Stimulated activated CD8-positive, alpha-beta memory T cell treated with anti-CD3 and anti-CD28 coated beads, Interleukin-15, amount 100 ng/mL, for 48 hours (primary cell): ENCODE measurements around the gene SAMD5.

Experiments
- DNase-seq, 2 donors: peaks; one replicate each; pipeline ENCODE4 v3.0.0-alpha.2; 2020; ENCODE audit warnings: low read depth in 2 of 2

The SAMD5 gene

DNA sequence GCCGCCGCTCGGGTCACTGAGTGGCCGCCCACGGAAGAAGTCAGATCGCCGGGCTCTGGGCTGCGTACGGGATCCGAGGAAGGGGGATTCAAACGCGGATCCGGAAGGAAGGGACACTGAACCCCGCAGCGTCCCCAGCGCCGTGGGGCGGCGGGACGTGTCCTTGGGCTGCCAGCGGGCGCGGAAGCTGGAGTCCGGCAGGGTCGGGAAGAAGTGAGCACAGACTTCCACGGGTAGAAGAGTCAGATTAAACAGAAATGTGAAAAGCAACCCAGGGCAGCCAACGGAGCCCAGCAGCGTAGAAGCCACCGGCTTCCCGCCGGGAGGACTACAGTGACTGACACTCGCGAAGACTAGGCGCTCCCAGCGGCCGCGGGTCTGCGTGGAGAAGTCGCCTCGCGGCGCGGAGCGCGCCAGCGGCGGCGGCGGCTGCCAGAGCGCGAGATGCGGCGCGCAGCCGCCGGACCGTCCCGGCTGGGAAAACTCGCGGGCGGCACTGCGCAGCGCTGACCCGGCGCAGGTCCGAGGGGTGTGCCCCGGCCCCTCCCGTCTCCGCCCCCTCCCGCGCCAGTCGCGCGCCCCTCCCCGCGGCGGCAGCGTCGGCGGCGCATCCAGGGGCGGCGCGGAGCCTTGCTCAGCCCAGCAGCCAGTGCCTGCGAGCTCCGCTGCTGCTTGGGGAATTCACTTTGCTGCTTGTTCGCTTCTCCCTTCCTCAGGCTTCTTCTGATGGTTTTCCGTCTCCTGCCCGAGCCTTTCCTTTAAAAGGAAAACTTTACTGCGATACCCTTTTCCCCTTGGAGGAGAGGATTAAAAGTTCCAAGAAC is at the start of gene SAMD5:
SAMD5 (plus strand) TSS at position 649 of the 824 bp plus-strand sequence. CDS start 239 bp downstream, outside the sequence.
- DNase-seq: peak in 1 of 2 donors; percentile 9

DNA sequence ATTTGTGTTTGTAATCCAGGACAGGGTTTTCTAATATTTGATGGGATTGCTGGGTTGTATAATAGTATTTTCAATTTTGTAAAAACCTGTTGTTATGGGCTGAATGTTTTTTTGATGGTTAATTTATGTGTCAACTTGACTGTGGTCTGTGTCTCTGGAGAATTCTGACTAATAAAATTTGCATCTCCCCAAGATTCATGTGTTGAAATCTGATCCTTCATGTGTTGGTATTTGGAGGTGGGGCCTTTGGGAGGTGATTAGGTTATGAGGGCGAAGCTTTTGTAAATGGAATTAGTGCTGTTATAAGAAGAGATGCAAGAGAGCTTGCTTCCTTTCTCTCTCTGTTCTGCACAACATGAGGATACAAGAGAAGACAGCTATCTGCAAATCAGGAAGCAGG is 48.7 kb upstream of the SAMD5 start:
- DNase-seq: no peak

DNA sequence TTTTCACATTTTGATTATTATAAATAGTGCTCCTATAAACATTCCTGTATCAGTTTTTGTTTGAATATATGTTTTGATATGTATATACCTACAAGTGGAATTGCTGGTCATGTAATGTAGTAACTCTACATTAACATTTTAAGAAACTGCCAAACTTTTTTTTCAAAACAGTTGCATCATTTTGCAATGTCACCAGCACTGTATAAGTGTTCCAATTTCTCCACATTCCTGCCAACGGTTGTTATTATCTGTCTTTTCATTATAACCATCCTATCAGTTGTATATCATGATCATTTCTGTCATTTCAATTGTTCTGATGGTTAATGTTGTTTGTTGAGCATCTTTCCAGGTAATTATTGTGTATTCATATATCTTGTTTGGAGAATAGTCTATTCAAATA is 44.8 kb upstream of the SAMD5 start:
- DNase-seq: no peak

DNA sequence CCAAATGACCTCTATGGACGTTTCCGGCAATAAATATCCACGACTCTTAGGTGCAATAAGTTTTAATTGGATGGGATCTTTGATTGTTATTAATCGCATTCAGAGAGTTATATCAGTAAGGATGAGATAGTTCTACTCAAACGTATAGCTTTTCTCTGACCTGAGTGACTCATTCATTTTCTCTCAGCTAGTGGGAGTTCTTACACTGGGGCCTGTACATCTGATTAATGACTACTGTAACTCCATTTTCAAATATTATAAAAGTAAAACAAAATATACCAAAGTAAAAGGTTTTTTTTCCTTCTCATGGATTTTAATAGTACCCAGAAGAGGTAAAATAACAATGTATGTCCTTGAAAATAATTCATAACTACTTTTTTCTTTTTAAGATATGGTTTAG is 41.1 kb upstream of the SAMD5 start:
- DNase-seq: no peak

DNA sequence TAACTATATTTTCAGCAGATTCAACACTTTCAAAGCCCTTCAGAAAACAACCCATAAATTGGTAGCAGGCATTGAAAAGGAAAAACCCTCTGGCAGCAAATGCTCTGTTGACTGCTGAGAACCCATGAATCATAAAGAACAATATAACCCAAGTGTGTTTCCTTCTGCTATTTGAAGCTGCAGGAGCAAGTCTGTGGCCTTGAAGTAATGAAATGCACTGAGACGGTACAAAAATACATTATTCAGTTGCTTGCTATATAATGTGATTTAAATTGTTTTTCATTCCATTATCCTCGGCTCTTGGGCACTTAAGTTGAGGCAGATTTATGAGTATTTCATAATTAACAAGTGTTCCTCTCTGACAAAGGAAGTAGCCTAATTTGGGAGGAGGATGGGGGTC is 40.6 kb upstream of the SAMD5 start:
- DNase-seq: no peak

DNA sequence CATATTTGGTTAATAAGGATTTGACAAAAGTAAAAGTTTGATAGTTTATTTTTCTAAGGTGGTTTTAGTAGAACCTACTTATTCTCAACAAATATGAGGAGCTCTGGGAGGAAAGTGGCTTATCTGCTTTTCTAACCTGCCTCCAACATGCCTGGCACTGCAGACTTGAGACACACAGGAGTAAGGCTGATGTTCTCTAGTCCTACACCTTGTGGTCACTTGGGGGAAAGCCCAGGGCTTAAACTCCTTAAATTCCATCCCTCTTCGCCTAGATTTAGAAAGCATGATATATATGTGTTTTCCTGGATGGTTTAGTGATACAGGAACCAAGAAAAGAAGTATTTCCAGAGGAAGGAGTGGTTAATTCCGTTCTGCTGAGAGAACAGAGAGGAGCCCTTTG is 39.9 kb upstream of the SAMD5 start:
- DNase-seq: no peak

DNA sequence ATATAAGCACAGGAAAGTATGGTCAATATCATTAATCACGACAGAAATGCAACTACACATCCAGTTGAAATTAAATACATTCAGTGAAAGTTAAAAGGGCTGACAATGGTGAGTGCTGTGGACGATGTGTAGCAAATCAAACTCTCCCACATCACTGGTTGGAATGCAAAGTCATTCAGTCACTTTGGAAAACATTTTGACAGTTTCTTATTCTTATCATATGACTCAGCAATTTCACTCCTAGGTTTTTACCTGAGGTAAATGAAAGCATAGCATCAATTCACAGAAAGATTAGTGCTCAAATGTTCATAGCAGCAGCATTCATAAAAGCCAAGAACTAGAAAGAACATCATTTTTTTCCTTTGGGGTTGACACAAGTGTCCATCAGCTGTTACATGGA is 28.6 kb upstream of the SAMD5 start:
- no peak for DNase-seq

DNA sequence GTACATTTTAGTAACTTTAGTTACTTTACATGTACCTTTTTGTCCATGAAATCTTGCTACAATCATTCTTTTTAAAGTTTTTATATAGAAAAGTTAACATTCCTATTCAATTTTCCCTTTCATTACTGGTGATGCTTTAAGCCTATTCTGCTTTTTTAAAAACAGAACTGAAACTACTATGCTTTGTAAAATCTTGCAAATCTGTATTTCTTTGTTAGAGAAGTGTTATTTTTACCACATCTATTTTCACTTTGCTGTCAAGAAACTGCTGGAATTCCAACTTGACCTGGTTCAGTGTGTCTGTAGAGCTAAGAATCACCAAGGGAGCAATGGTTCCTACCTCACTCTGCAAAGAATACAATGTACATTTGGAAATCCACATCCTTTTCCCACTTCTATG is 21.8 kb upstream of the SAMD5 start:
- no peak for DNase-seq

DNA sequence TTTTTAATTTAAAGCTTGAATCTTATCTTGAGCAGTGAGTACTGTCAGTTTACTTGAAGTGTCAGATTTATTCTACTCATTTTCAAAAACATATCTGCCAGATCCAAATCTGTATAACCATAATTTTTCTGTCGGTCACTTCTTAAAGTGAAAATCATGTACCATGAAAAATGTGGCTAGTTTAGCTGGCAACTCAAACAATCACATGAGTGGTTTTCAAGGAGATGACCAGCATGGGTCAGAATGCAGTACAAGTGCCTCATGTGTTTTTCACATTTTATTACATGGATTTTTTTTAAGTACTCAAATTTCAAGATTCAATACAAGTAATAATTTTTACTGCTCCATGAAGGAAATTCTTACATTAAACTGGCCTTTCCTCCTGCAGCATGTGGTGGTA is 11.0 kb upstream of the SAMD5 start:
- DNase-seq: no peak

DNA sequence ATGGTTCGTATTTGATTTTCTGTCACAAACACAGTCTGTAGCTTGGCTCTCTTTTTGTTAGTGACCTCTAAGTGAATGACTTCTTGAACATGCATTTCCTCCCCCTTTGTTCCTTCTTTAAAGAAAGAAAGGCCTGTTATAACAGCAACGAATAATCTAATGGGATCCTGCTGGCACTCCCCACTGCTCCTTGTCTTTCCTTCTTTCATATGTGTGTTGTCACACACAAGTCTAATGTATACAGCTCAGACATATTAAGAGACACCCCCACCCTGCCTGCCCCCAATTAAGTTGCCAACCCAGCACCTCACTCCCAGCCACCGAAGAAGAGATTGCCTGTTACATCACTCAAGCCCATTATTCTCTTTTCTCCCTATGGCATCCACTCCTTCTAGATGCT is 4.9 kb upstream of the SAMD5 start:
- no peak for DNase-seq

DNA sequence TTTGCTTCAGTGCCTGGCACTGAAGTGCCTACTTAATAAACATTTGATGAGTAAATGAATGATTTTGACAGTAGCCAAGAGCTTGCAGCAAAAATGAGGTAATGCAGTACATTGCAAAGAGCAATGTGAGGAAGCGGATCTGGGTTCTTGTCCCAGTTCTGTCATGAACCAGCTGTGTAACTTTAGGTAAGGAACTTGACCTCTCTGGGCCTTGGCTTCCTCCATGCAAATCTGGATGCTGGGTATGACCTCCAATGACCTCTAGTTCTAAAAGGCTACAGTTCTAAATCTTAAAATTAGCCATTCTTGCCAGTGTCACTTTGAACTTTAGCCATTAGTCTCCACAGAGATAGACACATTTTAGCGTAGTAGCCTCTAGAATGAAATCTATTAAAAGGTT is 3.6 kb upstream of the SAMD5 start:
- no peak for DNase-seq

DNA sequence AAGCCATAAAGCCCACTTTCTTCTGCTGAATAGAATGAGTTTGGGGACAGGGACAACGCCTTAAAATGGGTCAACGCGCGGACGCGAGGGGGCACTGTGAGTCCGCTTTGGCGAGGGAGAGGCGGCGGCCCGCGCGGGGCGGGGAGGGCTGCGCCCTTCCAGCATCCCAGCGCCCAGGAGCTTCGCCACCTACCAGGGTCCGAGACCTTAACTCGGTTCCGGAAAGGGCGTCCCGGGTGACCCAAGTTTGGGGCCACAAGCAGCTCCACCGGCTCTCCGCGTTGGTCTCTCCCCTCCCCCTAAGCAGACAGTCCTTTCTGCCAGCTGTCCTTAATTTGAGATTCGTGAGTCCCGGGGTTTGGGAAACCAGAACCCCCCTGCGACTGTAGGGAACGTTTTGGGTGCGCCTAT is 1.8 kb upstream of the SAMD5 start:
- DNase-seq: peak; percentile 25 to 33

DNA sequence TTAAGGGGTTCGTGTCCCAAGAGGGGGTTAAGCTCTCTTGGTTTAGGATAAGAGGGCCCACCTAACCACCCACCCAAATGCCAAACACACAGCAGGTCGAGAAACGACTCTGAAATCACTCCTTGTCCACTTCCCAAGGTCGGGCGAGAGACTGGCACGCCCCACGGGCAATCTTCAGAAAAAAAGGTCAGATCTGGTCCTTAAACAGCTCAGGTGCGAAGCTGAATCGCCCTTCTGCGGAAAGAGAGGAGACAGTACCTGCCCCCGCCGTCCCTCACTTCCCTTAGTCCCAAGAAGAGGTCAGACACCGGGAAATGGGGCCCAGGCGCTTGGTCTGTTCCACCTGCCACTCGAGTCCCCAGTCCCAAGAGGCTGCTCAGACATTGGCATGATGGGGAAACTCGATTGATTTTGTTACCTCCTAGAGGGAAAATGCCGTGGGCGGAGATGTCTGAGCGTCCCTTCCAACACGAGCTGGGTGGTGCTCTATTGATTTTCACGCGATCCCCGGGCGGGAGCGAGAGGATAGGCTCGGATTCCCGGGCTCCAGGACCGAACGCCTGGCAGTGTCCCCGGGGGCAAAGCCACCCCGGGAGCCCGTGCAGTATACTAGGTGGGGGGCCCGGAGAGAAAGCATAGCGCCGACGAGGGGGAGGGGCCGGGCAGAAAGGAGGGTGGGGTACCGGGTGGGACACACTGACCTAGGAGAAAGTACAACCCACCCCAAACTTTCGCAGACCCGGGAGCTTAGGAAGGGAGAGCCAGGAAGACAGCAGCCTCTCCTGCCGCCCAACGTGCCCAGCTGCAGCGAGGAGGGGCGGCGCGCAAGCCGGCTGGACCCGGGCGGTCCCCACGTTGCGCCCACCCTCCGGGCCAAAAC is 1.1 kb upstream of the SAMD5 start:
- DNase-seq: no peak

DNA sequence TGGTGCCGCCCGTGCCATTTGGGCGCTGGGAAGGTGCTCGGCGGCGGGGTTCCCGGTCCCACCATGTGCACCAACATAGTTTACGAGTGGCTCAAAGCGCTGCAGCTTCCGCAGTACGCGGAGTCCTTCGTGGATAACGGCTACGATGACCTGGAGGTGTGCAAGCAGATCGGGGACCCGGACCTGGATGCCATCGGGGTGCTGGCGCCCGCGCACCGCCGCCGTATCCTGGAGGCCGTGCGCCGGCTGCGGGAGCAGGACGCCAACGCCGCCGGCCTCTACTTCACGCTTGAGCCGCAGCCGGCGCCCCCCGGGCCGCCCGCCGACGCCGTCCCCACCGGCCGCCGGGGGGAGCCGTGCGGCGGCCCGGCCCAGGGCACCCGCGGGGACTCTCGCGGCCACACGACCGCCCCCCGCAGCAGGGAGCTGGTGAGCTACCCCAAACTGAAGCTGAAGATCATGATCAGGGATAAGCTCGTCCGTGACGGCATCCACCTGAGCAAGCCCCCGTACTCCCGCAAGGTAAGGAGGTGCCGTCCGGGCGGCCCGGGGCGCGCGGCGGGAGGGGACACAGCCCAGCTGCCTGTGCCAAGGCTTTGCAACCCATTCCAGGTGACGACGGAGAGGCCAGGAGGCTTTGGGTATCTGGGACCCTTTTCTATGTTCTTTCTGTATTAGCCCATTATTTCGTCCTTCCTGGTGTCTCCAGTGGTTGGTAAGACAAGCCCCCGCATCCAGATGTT is 547 bp downstream of the SAMD5 start:
- DNase-seq: no peak

DNA sequence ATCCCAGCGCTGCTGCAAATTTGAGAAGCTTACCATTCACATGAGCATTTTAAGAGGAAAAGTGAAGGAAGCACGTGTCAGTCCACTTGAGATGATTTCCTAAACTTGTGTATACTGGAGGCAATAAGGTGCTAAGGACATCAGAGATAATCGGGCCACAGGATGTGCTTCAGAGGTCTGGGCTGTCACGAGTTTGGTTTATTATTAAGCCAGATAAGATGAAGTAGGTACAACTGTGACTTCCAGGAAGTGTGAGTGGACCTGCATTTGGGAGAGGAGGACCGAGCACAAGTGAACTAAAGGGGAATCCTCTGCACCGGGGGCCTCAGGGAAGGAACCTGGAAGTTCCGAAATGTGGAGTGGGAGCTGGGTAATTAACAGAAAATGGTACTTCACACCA is 1.4 kb downstream of the SAMD5 start:
- DNase-seq: no peak

DNA sequence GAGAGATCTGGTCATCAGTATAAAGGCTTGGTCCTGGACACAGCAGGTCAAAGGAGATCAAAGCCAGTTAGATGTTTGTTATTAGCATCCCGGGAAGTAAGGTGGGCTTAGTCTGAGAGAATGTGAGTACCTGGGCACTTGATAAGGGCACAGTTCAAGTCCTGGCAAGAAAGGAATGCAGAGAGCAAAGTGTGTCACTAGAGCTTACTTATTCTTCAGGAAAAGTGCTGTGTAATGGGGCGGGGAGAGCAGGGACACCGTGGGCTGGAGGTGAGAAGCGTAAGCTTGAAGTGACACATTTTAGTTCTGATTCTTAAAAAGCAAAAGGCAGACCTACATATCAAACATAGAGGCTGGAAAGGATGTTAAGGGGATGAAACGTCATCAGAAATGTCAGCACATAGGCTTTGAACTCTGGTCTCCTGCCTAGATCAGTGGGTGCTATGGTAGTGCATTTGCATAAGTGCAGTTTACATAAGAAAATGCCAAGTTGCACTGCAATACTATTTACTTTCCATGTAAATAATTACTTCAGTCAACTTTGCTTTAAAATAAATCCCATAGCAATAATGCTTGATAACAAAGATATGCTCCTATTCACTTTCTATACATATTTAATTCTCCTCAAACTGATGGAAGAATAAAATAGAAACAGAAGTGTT is 2.6 kb downstream of the SAMD5 start:
- DNase-seq: no peak

DNA sequence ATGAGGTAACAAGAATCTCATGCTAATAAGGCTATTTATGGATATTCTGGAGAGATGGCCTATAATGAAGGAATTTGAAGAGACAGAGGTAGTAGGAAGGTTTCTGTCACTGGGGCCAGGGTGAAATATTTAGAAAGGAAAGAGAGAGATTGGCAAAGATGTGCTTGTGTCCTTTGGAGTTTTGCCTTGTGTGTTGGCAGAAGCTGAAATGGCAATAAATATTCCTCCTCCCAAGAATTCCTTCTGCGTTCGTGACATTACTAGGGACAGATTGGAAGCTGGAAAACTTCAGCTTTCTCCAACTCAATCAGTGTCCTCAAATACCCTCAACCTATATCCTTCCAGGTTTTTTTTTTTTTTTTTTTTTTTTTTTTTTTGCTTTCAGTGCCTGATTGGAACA is 6.3 kb downstream of the SAMD5 start:
- DNase-seq: no peak

DNA sequence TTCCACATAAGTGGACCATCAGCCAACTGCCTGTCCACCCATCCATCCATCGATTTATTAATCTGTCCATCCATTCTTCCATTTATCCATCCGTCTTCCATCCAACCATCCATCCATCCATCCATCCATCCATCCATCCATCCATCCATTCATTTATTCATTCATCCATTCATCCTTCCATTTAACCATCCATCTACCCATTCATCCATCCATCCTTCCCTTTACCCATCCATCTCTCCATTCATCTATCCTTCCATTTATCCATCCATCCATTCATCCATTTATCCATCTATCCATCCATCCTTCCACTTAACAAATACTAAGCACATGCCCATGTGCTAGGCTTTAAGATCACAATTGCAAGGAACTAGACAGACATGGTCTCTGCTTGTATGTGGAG is 6.8 kb downstream of the SAMD5 start:
- no peak for DNase-seq

DNA sequence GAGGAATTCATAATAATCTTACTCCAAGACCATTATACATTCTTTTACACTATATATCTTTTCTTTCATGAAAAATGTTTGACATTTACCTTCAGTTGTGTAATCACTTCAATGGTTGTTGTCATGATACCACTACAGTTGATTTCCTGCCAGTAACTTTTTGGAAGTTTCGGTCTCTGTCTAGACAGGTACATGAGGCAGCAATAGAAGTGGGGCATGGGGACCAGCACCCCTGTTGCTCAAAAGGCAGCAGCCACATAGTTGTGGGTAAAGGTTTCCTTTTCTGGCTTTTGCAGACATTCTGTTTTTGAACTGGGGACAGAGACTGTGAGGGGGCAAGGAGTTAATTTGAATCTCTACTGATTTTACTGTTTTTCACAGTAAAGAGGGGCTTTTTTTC is 14.1 kb downstream of the SAMD5 start:
- no peak for DNase-seq

DNA sequence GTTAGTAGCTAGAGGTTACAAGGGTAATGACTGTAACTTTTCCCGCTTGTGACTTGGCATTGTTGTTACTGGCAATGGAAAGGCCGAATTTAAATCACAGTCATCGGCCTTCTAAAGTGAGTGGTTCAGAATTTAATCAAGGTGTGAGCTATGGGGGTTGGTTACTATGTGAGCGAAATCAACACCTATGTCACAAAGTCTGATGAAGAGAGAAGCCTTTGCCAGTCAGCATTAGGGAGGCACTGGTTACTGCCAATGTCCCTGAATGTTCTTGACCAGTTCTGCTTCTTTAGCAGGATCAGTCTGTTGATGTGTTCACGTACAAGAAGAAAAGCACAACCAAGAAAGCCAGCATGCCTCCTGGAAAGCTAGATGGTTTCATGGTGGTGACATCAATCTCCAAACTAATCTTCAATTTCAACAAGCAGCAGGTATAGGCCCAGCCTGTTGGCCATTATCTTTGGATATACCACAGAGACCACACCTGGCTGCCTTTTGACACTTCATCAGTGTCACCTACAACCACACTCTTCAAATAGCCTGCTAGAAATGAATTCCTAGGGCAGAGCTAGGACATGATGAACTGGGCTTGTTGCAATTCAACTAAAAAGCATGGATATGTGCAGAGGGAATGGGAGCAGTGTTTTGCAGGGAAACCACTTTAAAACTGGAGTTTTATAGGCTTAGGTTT is 17.2 kb downstream of the SAMD5 start:
- DNase-seq: no peak

DNA sequence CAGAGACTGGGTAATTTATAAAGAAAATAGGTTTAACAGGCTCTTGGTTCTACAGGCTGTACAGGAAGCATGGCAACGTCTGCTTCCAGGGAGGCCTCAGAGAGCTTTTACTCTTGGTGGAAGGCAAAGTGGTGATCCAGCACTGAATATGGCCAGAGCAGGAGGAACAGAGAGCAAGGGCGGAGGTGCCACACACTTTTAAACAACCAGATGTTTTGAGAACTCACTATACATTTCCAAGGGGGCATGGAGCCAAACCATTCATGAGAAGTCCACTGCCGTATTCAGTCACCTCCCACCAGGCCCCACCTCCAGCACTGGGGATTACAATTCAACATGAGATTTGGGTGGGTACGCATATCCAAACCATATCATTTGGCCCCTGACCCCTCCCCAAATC is 18.7 kb downstream of the SAMD5 start:
- DNase-seq: no peak
